ENCODE data around the gene PELO.

Gene PELO

GRCh38 chr5:52771343-52772039, 16.2 kb upstream of the PELO start:
- peak in 2 of 5 experiments; percentile 26 to 83 for DNase-seq

- DNase-seq, result no peak
Observed at GRCh38 chr5:52772668-52773067, 15.0 kb upstream of the PELO start.

DNA sequence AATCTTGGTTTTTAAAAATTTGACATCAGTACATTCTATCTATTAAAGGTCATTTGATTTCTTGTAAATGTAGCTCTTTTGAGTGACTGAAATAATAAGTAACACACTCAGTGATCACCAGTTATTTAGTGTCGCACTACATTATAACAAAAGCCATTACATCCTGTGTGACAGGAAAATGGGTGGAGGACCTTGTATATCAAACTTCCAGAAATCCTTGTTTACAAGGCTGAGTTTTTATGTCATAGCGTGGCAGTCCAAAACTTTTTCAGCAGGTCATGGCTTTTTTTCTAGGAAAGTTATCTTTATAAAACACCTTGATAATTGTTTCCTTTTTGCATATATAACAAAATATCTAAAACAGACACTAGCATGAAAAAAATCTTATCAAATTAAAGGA, 14.4 kb upstream of the PELO start:
- DNase-seq, result no peak

DNA sequence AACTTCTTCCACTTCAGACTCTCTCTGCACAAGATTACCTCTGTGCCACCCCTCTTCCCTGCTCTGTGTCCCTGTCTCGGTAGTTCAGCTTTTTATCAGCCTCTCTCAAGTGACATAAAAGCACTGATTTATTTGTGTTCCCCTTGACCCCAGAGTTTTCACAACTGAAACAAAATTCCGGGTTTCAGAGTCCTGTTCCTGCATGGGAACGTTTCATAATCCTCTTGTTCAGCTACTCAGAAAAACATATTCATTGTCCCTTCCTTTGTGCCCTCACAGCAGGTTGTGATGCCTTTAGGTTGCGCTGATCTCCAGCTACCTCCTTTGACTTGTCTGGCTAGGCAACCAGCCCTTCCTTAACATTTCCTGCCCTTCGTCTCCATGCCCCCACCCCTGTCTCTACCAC, 13.7 kb upstream of the PELO start:
- DNase-seq, result no peak

DNA sequence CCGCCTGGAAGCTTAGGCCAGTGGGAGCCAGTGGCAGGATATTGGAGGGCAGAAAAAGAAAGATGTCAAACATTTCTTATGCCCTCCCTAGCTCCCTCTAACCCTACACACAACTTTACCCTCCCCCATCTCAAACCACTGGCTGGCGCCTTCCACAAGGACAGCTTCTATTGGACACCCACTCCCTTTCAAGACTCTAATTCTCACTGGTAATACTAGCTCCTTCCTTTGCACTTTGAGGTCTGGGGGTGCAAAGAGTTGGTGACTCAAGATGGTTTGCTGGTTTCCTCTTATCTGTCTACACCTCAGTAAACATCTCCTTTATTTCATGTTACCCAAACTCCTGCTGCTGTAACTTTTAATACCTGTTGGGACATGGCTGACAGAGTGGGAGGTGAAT, 11.6 kb upstream of the PELO start:
- DNase-seq, result peak in 2 of 5 experiments; percentile 74 to 84

DNA sequence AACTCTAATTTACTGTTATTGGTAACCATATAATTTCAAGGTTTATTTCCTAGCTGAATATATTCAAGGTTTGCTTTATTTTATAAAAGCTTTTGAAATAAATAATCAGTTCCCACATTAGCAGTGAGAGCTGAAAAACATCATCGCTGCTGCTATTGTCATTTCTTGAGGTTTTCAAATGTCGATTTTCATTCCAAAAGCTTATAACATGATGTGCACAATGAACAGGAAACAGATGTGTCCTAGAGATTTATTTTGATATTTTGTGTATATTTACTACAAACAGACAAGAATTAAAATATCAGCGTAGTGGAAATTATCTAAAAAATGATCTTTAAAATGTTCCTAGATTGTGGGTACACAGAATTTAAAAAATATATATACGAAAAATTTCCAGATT, 10.5 kb upstream of the PELO start:
- DNase-seq, result no peak

DNA sequence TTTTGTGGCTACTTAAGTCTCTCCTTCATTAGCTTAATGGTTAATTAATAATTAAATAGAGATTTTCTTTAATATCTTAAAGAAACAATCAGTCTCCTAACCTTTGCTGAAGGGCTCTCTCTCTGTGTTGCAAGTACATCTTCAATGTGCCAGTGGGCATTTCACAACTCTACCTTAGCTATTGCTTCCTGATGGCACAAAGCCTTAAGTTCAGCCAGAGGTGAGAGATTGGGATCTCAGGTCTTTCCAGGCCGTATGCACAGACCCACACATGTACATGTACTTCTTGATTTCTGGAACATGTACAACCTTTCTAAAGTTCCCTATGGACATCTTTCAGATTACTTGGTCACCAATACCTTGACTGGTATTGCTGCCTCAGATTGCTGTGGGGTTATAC, 8.9 kb upstream of the PELO start:
- no peak for DNase-seq

GRCh38 chr5:52779213-52779612, 8.5 kb upstream of the PELO start:
- no peak for DNase-seq

GRCh38 chr5:52783226-52783959, 4.3 kb upstream of the PELO start:
- DNase-seq, result no peak

DNA sequence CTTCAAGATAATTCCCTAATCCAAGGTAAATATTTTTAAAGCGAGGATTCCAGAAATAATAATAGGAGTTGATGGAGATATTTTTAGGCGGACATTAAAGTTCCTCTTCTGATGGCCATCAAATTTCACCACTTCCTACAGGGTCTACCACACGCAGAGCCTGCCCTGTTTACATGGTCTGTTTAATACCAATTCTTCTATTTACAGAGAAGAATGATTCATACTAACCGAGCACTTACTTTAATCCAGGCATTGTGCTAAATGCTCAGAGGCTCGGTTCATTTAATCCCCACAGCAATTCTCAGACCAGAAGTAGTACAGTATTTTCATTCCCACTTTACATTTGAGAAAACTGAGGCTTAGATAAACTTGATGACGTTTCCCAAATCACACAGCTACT, 3.0 kb upstream of the PELO start:
- DNase-seq, result no peak

GRCh38 chr5:52786391-52786790, 1.3 kb upstream of the PELO start:
- DNase-seq, result no peak

GRCh38 chr5:52786949-52787599, 642 bp upstream of the PELO start:
- peak in 1 of 5 experiments; percentile 58 for DNase-seq

DNA sequence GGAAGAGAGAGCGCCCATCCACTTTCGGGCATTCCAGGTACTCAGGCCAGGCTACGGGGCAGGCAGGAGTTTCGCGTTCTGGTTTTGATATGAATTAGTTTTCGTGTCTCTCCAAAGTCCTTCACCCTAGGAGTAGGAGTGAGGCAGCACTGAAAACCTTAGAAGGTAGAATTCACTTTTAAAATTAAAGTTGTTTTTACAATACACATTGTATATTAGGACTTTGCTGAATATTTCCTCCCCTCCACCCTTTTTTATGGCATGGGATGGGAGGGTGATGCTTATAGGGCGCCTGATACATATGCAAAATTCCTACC, 747 bp downstream of the PELO start:
- DNase-seq, result no peak

- DNase-seq, result no peak
Observed at GRCh38 chr5:52789378-52789777, 1.7 kb downstream of the PELO start.

DNA sequence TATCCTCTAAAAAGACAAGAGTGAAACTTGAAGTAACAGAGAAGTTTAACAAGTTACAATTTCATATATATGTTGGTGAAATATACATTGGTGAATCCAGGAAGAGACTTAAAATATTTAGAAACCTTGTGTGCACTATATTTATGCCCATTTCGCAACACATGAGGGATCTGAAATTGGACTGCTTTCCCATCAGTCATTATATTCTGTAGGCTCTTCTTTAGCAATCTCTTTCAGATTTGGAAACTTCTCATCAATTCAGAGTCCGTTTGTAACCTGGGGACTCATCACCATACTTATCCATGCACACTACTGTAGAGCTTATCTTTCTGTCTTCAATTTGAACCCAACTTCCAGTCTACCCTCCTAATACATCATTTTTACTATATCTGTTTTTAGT, 2.1 kb downstream of the PELO start:
- DNase-seq, result no peak

- no peak for DNase-seq
Observed at GRCh38 chr5:52791366-52791765, 3.6 kb downstream of the PELO start.

- DNase-seq, result no peak
Observed at GRCh38 chr5:52794519-52794918, 6.8 kb downstream of the PELO start.

DNA sequence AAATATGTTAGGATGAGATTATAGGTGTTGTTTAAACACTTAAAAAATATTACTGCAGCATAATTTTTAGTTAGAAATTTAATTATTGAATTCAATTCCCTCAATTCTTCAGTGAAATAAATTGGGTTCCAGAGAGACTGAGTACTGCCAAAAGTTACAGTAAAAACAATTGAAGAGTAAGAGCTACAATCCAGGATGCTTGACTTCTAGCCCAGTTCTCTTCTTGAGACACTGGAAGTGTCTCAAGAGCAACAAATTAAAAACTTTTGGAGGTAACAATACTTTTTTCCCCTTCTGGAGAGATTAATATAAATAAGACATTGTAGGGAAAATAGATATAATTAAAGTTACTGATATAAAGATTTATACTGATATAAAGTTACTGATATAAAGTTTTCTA, 8.3 kb downstream of the PELO start:
- no peak for DNase-seq

DNA sequence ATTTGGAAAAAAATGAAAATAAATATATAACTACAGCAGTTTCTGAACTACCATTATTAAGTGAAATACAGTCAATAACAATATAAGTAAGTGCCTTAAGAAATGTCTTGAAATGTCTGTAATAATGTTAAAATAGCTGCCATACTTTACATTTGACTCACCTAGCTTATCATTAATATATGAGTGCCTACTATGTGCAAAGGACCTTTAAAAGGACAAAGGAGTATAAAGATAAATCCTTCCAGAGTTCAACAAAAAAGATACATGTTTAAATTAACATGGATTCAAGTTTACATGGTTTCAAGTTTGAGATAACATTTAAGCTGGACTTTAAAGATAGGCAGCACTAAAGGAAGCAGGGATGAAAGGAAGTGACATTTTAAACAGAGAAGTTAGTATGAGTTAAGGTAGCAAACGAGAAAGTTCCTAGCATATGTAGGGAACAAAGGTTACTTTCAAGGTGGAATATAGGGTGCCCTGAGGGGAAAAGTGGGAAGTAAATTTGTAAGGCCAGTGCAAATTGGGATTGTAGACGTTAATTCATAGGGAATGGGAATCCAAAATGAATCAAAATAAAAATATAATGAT, 8.9 kb downstream of the PELO start:
- no peak for DNase-seq

DNA sequence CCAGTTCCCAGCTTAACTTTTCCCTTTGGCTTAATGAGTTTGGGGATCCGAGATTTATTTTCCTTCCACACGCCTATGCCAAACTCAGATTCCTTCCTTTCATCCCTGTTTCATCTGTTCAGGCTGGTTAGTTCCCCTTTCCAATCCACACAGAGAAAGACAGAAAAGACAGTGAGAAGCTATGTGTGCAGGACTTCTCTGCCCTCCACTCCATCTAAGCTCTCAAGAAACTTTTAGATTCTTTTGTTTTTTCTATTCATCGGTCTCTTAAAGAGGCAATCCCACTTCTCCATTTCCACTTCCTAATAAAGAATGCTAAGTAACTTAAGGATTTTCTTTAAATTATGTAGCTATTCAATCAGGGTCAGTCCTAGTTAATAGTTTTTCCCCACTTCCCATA, 11.2 kb downstream of the PELO start:
- no peak for DNase-seq

DNA sequence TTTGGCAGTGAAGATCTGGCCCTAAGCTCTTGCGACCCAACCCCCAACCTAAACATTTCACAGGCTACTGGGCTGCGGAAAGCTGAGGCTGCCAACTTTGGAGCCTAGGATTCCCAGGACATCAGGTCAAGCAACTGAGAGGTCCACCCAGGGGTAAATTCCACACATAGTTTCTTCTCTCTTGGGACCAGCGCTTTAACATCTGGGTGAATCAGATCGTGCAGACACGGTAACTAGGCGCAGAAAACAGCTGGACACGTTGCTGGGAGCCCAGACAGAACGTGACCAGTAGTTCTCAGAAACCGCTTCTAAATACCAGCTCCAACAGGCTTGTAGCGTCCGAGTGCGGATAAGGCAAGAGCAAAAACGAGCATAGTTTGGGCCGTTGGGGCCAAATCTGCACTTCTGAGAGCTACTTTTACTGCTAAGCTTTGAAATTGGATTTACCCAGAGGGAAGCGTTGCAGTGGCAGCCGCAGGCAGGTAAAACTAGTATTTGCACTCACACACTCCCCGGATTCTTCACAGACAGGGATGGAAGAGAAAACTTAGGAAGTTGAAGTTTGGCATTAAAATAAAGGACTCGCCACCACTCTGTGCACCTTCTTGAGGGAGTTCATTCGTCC, 11.8 kb downstream of the PELO start:
- no peak for DNase-seq

GRCh38 chr5:52799983-52800393, 12.3 kb downstream of the PELO start:
- DNase-seq, result peak; percentile 91 to 95 (median 93)
